Activated CD8-positive, alpha-beta memory T cell treated with anti-CD3 and anti-CD28 coated beads, Interleukin-2, amount 10 ng/mL, durations not matched to agents 7 days and 5 days (primary cell): ENCODE measurements around the gene IL9. TPM values are rescaled to one million over a fixed set of nuclear protein-coding genes. Genes with fewer than 3 reads are reported as not detected.

Experiments
- ATAC-seq: fragments of 150-1000 bp; cut with Tn5 transposase; one replicate; pipeline ENCODE4 v1.10.0; 2021; ENCODE audit warnings: moderate library complexity
- CTCF ChIA-PET: fragments of 350-600 bp; sonication (Branson Sonifier 250); formaldehyde crosslinking; loops from one replicate; lab custom pipeline; 2021; ENCODE audit warnings: antibody characterized with exemption; lab: Charles Lee
- DNase-seq: peaks from one replicate; pipeline ENCODE4 v3.0.0-alpha.2; 2020
- H3K27ac Mint-ChIP-seq: one replicate; pipeline ENCODE4 v1.8.0; 2021; ENCODE audit warnings: mild to moderate bottlenecking, mixed read lengths
- H3K27me3 Mint-ChIP-seq: one replicate; pipeline ENCODE4 v1.8.0; 2021; ENCODE audit warnings: mixed read lengths
- H3K36me3 Mint-ChIP-seq: one replicate; pipeline ENCODE4 v1.8.0; 2021; ENCODE audit warnings: mild to moderate bottlenecking, mixed read lengths
- H3K4me1 Mint-ChIP-seq: one replicate; pipeline ENCODE4 v1.8.0; 2021; ENCODE audit warnings: mixed read lengths
- H3K4me3 Mint-ChIP-seq: one replicate; pipeline ENCODE4 v1.8.0; 2021; ENCODE audit warnings: mild to moderate bottlenecking, moderate library complexity, mixed read lengths
- H3K9me3 Mint-ChIP-seq: one replicate; pipeline ENCODE4 v1.8.0; 2022; ENCODE audit warnings: low read depth, mixed read lengths
- total RNA-seq, 2 experiments: library from RNA; stranded (reverse); gene quantifications; one replicate each; pipeline ENCODE4 v1.2.3, GENCODE V29; 2021

IL9 gene
- total RNA-seq, result not detected

DNA sequence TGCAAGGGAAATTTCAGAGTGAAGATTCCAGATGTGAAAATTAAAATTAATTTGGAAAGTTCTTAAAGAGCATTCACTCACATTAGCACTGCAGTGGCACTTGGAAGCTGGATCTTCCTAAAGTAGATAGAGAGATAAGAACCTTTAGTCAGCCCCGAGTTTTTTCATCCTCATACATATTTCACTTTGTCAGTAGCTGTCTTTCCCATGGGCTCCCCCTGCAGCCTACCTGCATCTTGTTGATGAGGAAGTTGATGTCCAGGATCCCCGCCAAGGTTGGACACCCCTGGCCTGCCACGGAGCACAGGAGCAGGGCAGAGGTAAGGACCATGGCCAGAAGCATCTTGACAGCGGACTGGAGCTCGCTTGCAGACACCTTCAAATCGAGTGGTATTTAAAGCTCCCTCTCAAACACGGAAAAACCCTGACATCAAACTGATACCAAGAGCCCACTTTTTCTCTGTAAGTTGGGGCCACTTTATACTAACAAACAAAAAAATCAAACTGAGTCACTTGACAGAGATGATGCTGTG is at the start of gene IL9:
Gene IL9, minus strand, starts transcription at position 368 of the 533 bp plus-strand sequence. Its CDS starts 25 bp downstream, at position 343.
- Mint-ChIP-seq H3K9me3 (no peaks in the 10 kb centered on the region), H3K27ac (no peak within 1 kb of the TSS), H3K27me3 (peaks cover 81% of the 10 kb centered on the region), H3K36me3 (no peaks in the 10 kb centered on the region), H3K4me3 (no peak within 1 kb of the TSS), H3K4me1 (peaks cover 23% of the 10 kb centered on the region)
- ATAC-seq (no peak), DNase-seq (no peak)
- CTCF ChIA-PET, result no interaction called here

DNA sequence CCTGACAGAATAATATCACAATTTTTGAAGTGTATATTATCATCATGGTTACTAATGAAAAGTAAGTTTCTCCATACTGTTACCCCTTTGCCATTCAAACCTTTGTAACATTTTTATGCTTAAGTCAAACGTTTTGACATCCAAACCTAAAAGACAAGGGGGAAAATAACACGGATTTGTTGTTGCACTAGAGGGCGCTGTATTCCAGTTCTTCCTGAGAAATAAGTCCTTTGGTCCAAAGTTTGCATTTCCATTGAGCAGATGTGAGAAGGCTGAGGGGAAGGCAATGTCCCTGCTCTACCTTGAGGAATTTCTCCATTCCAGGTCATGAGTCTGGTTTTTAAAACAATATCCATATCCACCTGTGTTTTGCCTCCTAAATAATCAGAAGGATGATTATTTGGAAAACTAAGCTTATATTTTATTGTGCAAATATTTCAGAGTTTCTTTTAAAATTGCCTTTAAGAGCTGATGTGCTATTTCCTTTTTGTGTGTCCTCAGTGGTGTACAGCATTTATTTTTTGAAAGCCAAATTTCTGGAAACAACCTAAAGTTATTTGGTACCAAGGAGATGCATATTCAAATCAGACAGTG is 49.4 kb upstream of the IL9 start:
- DNase-seq (peak; percentile 42), ATAC-seq (no peak)
- no peaks in the 10 kb centered on the region for H3K4me1 Mint-ChIP-seq
- CTCF ChIA-PET, result interaction anchor here (0.6 to 1.3 kb wide), 10 partner anchors 8 to 267 kb away, joined by 3 to 6 read pairs (median 3); no protein-coding TSS in a partner anchor
- no peaks in the 10 kb centered on the region for H3K9me3 Mint-ChIP-seq
- H3K36me3 Mint-ChIP-seq, result no peaks in the 10 kb centered on the region
- no peak overlapping the region for H3K27ac Mint-ChIP-seq
- peaks cover 29% of the 10 kb centered on the region for H3K27me3 Mint-ChIP-seq
- H3K4me3 Mint-ChIP-seq, result no peak overlapping the region

- ATAC-seq (no peak), DNase-seq (no peak)
- no peaks in the 10 kb centered on the region for H3K36me3 Mint-ChIP-seq
- no peaks in the 10 kb centered on the region for H3K4me1 Mint-ChIP-seq
- H3K4me3 Mint-ChIP-seq, result no peak overlapping the region
- H3K27ac Mint-ChIP-seq, result no peak overlapping the region
- CTCF ChIA-PET, result interaction anchor here (0.6 to 1.3 kb wide), 5 partner anchors 119 to 267 kb away, joined by 3 to 5 read pairs (median 3); no protein-coding TSS in a partner anchor
- H3K9me3 Mint-ChIP-seq, result no peaks in the 10 kb centered on the region
- H3K27me3 Mint-ChIP-seq, result peaks cover 31% of the 10 kb centered on the region
Observed at GRCh38 chr5:135944564-135944963, 48.9 kb upstream of the IL9 start.

GRCh38 chr5:135942202-135942771 is 46.6 kb upstream of the IL9 start:
- CTCF ChIA-PET, result interaction anchor here (2.7 kb wide), 1 partner anchor 140 kb away, joined by 14 read pairs; no protein-coding TSS in a partner anchor
- ATAC-seq (no peak), DNase-seq (no peak)
- no peak overlapping the region for H3K4me3 Mint-ChIP-seq
- no peaks in the 10 kb centered on the region for H3K9me3 Mint-ChIP-seq
- no peaks in the 10 kb centered on the region for H3K4me1 Mint-ChIP-seq
- no peak overlapping the region for H3K27ac Mint-ChIP-seq
- no peaks in the 10 kb centered on the region for H3K36me3 Mint-ChIP-seq
- peaks cover 44% of the 10 kb centered on the region for H3K27me3 Mint-ChIP-seq

DNA sequence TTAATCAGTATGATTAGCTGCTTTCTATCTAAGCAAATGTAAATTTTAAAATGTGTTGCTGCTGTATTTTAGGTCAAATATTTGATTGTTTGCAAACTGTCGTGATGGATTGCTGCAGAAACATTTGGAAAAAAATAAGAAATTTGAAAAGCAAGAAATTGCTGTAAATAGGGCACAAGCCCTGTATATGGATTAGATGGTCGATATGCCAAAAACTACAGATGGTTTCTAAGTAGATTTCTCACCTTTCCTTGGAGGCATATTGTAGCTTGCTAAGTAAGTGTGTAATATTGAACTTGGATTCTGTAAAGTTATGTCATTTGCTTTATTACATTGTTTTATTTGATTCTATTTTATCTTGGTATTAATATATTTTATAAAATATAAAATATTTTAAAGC is 46.1 kb upstream of the IL9 start:
- H3K27me3 Mint-ChIP-seq, result peaks cover 49% of the 10 kb centered on the region
- no peaks in the 10 kb centered on the region for H3K4me1 Mint-ChIP-seq
- ATAC-seq, result no peak
- H3K9me3 Mint-ChIP-seq, result no peaks in the 10 kb centered on the region
- H3K36me3 Mint-ChIP-seq, result no peaks in the 10 kb centered on the region
- H3K27ac Mint-ChIP-seq, result no peak overlapping the region
- no peak overlapping the region for H3K4me3 Mint-ChIP-seq
- CTCF ChIA-PET, result interaction anchor here (2.7 kb wide), 1 partner anchor 140 kb away, joined by 14 read pairs; no protein-coding TSS in a partner anchor
- no peak for DNase-seq

DNA sequence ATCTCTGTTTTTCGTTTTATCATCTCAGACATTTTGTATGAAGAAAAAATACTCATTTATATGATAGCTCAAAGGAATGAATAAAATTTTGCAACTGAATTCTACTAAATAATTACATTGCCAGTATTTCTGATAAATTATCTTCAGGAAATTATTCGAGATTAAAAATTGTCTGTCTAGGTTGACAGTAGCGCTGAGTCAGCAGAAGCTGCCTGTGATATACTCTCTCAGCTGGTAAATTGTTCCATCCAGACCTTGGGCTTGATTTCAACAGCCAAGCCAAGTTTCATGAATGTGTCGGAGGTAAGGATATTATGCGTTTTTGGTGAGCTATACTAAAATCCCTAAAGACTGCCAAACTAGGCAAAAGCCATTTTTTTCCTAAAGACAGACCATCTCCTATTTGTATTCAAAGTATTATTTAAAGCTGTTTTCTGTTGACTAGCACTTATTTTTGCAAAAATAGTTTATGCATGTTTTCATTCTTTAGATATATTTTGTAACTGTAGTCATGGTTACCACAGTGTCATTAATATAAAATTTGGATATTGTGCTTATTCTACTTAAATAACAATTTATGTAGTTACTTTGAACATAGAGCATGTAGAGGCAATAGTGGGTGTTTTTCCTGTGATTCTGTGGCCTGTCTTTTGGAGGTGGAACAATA is 41.7 kb upstream of the IL9 start:
- Mint-ChIP-seq H3K4me1 (no peaks in the 10 kb centered on the region), H3K4me3 (no peak overlapping the region), H3K27me3 (peaks cover 61% of the 10 kb centered on the region), H3K36me3 (no peaks in the 10 kb centered on the region), H3K9me3 (no peaks in the 10 kb centered on the region), H3K27ac (no peak overlapping the region)
- ATAC-seq (no peak), DNase-seq (no peak)
- CTCF ChIA-PET, result interaction anchor here (0.7 to 0.8 kb wide), 2 partner anchors 8 to 40 kb away, joined by 3 read pairs; no protein-coding TSS in a partner anchor

- Mint-ChIP-seq H3K9me3 (no peaks in the 10 kb centered on the region), H3K4me3 (no peak overlapping the region), H3K27ac (no peak overlapping the region), H3K36me3 (no peaks in the 10 kb centered on the region), H3K4me1 (no peaks in the 10 kb centered on the region), H3K27me3 (peaks cover 66% of the 10 kb centered on the region)
- DNase-seq, result no peak
- CTCF ChIA-PET, result no interaction called here
- ATAC-seq, result no peak
Observed at GRCh38 chr5:135934939-135935338, 39.3 kb upstream of the IL9 start.

DNA sequence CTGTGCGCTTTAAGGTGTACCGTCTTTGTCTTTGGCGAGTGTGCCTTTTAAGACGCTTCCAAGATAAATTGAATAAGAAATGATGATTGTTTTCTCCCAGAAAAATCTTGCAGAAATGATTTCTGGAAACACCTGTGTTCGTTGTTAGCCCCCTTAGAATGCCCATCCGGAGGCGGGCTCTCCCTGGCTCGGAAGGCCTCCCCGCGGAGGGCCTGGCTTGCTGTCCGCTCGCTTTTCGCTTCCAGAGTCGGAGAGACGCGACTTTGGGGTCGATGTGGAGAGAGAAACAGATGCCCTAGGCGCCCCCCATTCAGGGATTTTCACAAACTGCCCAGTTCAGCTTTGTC is 35.3 kb upstream of the IL9 start:
- DNase-seq (no peak), ATAC-seq (no peak)
- no peak overlapping the region for H3K4me3 Mint-ChIP-seq
- H3K4me1 Mint-ChIP-seq, result no peaks in the 10 kb centered on the region
- no peak overlapping the region for H3K27ac Mint-ChIP-seq
- H3K9me3 Mint-ChIP-seq, result no peaks in the 10 kb centered on the region
- CTCF ChIA-PET, result no interaction called here
- H3K27me3 Mint-ChIP-seq, result peaks cover 73% of the 10 kb centered on the region
- H3K36me3 Mint-ChIP-seq, result no peaks in the 10 kb centered on the region

- Mint-ChIP-seq H3K9me3 (no peaks in the 10 kb centered on the region), H3K27ac (no peak overlapping the region), H3K4me1 (no peaks in the 10 kb centered on the region), H3K4me3 (no peak overlapping the region), H3K27me3 (peaks cover 71% of the 10 kb centered on the region), H3K36me3 (no peaks in the 10 kb centered on the region)
- CTCF ChIA-PET, result interaction anchor here (0.8 kb wide), 1 partner anchor 10 kb away, joined by 3 read pairs; no protein-coding TSS in a partner anchor
- ATAC-seq (no peak), DNase-seq (no peak)
Observed at GRCh38 chr5:135930029-135930948, 34.6 kb upstream of the IL9 start.

DNA sequence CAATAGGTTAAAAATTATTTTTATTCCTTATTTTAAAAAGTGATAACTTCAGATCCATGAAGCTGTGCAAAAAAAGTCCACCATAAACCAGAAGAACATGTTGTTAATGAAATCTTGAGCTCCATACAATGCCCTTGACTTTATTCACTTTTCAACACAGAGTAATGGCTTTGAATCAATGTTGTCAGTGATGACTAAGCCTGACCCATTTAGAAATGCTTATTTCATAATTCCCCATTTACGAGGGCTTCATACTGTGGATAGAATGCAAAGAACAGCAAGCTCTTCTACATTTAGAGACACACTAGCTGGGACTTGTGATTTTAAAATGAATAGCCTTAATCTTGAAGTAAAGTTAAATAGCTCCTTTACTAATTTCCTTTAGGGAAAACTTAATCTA is 25.7 kb upstream of the IL9 start:
- no peaks in the 10 kb centered on the region for H3K36me3 Mint-ChIP-seq
- H3K27me3 Mint-ChIP-seq, result peaks cover 72% of the 10 kb centered on the region
- DNase-seq (no peak), ATAC-seq (no peak)
- no peaks in the 10 kb centered on the region for H3K9me3 Mint-ChIP-seq
- CTCF ChIA-PET, result no interaction called here
- no peak overlapping the region for H3K4me3 Mint-ChIP-seq
- no peak overlapping the region for H3K27ac Mint-ChIP-seq
- peaks cover 11% of the 10 kb centered on the region for H3K4me1 Mint-ChIP-seq

DNA sequence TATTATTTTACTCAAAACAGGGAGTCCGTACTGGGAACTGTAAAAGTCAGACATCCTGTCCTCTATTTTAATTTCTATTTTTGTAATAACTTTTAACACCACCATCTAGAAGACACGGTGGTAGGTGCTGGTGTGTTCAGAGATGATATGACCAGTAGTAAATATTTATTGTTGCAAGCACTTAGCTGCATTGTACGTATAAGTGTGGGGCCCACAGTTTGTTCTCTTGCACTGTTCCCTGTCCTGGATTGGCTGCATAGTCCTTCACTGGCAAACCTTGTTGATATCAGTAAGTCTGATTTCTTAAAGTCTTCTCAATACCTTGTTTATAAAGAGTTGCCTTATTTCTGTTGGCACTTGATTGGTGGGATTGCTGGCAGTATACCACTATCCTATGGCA is 24.6 kb upstream of the IL9 start:
- no peaks in the 10 kb centered on the region for H3K36me3 Mint-ChIP-seq
- CTCF ChIA-PET, result no interaction called here
- H3K4me1 Mint-ChIP-seq, result peaks cover 22% of the 10 kb centered on the region
- no peak overlapping the region for H3K4me3 Mint-ChIP-seq
- ATAC-seq (no peak), DNase-seq (no peak)
- H3K9me3 Mint-ChIP-seq, result no peaks in the 10 kb centered on the region
- H3K27ac Mint-ChIP-seq, result no peak overlapping the region
- H3K27me3 Mint-ChIP-seq, result peaks cover 75% of the 10 kb centered on the region

DNA sequence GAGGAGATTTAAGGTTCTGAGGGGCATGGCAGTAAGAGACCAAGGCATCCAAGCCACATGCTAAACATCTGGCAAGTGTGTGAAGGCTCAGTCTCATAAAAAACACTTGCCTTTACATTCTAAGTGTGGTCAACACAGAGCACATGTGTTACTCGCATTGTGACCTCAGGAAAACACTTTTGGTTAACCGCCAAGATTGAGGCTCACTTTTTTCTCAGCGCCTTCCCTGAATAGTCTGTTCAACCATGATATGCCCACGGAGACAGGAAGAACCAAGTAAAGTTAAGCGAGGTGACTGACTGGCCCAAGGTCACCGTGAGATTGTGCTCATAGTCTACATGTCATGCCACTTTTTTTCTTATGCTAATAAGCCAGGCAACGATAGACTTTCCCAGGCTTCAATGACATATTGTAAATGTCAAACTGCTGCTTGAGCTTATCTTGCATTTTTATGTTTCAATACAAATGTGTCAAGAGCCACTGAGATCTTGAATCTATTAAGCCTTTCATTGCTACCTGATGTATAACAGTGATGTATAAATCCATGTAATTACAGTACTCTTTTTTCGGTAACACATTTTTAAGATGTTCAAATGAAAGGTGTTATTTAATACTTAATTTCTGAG is 21.1 kb upstream of the IL9 start:
- CTCF ChIA-PET, result no interaction called here
- Mint-ChIP-seq H3K4me1 (peaks cover 35% of the 10 kb centered on the region), H3K27me3 (peaks cover 68% of the 10 kb centered on the region)

More for the DNA sequence above, 21.1 kb upstream of the IL9 start:
- Mint-ChIP-seq H3K4me3 (no peak overlapping the region), H3K27ac (no peak overlapping the region), H3K36me3 (no peaks in the 10 kb centered on the region), H3K9me3 (no peaks in the 10 kb centered on the region)
- ATAC-seq (peak; percentile 56), DNase-seq (peak; percentile 70)
